Airway epithelial cell (primary cell): ENCODE results near the gene NCAM2. TPM values are rescaled to one million over a fixed set of nuclear protein-coding genes. Genes with fewer than 3 reads are reported as not detected.

Experiments
- total RNA-seq: library from RNA; depleted of rRNA; stranded (reverse); fragments of >200 nt; gene quantifications from 2 replicates; pipeline ENCODE4 v1.2.3, GENCODE V29; 2015

Gene NCAM2
- not detected in 2 replicates for total RNA-seq

DNA sequence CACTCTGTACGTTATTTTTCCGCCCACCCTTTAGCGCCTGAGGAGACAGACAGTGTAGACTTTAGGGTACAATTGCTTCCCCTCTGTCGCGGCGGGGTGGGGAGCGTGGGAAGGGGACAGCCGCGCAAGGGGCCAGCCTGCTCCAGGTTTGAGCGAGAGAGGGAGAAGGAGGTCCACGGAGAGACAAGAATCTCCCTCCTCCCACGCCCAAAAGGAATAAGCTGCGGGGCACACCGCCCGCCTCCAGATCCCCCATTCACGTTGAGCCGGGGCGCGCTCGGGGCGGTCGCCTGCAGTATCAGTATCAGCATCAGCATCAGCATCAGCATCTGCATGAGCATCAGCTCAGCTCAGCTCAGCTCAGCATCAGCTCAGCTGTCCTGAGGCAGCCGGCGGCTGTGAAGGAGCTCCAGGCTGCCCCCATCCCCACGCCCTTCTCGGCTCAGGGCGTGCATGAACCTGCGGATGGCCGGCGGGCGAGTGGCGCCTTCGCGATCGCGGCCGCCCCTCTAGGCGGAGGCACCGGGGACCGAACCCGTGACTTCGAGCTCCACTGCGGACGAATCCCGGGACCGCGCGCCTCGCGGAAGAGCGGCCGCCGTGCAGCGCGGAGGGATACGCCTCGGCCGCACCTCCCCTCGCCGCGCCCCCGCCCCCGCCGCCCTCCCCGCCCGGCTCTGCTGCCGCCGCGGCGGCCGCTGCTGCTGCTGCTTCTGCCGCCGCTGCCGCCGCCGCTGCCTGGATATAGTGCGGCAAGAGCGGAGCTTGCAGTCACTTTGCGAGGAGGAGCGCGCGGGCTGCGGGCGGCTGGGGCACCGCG is at the start of gene NCAM2:
Gene NCAM2, plus strand, starts transcription at position 774 of the 820 bp plus-strand sequence.

